ENCODE measurements around the gene OSBPL10. TPM values are rescaled to one million over a fixed set of nuclear protein-coding genes. Genes with fewer than 3 reads are reported as not detected.

Gene OSBPL10
- total RNA-seq, 2 donors from 2014 or later, result 0.17 to 2.9 TPM

- no peak overlapping the region for H3K4me3 Mint-ChIP-seq
- no peaks in the 10 kb centered on the region for H3K9me3 Mint-ChIP-seq
- no peak overlapping the region for H3K27ac Mint-ChIP-seq
- H3K27me3 Mint-ChIP-seq, result peaks cover 20 to 33% of the 10 kb centered on the region in 2 donors
- ATAC-seq (no peak), DNase-seq (ENCODE audit: low spot score) (no peak)
- no peaks in the 10 kb centered on the region for H3K36me3 Mint-ChIP-seq
- no peaks in the 10 kb centered on the region for H3K4me1 Mint-ChIP-seq (ENCODE audit: low read depth in 2 of 2)
These were observed 85.6 kb downstream of the OSBPL10 start for GRCh38 chr3:31895471-31895870.

- Mint-ChIP-seq H3K27me3 (peaks cover 21 to 40% of the 10 kb centered on the region in 2 donors), H3K4me1 (ENCODE audit: low read depth in 2 of 2) (no peaks in the 10 kb centered on the region), H3K4me3 (no peak overlapping the region), H3K27ac (no peak overlapping the region), H3K36me3 (no peaks in the 10 kb centered on the region), H3K9me3 (no peaks in the 10 kb centered on the region)
- ATAC-seq (peak in 1 of 2 donors; percentile 48), DNase-seq (ENCODE audit: low spot score) (no peak)
These were observed 88.0 kb downstream of the OSBPL10 start for GRCh38 chr3:31892916-31893573.

- DNase-seq (ENCODE audit: low spot score) (no peak), ATAC-seq (peak in 1 of 2 donors; percentile 45)
- H3K4me3 Mint-ChIP-seq, result no peak overlapping the region
- H3K27me3 Mint-ChIP-seq, result peaks cover 21 to 40% of the 10 kb centered on the region in 2 donors
- H3K27ac Mint-ChIP-seq, result no peak overlapping the region
- no peaks in the 10 kb centered on the region for H3K4me1 Mint-ChIP-seq (ENCODE audit: low read depth in 2 of 2)
- no peaks in the 10 kb centered on the region for H3K9me3 Mint-ChIP-seq
- no peaks in the 10 kb centered on the region for H3K36me3 Mint-ChIP-seq
These were observed 88.6 kb downstream of the OSBPL10 start for GRCh38 chr3:31892500-31892899.

- Mint-ChIP-seq H3K27me3 (peaks cover 22 to 40% of the 10 kb centered on the region in 2 donors), H3K36me3 (no peaks in the 10 kb centered on the region), H3K9me3 (no peaks in the 10 kb centered on the region), H3K27ac (no peak overlapping the region), H3K4me1 (ENCODE audit: low read depth in 2 of 2) (no peaks in the 10 kb centered on the region), H3K4me3 (no peak overlapping the region)
- DNase-seq (ENCODE audit: low spot score) (no peak), ATAC-seq (no peak)
These were observed 89.1 kb downstream of the OSBPL10 start for GRCh38 chr3:31891876-31892455.

GRCh38 chr3:31890742-31891469, 90.2 kb downstream of the OSBPL10 start:
- H3K9me3 Mint-ChIP-seq, result no peaks in the 10 kb centered on the region
- ATAC-seq (no peak), DNase-seq (ENCODE audit: low spot score) (no peak)
- peaks cover 20 to 37% of the 10 kb centered on the region in 2 donors for H3K27me3 Mint-ChIP-seq
- no peak overlapping the region for H3K27ac Mint-ChIP-seq
- H3K36me3 Mint-ChIP-seq, result no peaks in the 10 kb centered on the region
- H3K4me3 Mint-ChIP-seq, result no peak overlapping the region
- H3K4me1 Mint-ChIP-seq (ENCODE audit: low read depth in 2 of 2), result no peaks in the 10 kb centered on the region

- Mint-ChIP-seq H3K4me3 (no peak overlapping the region), H3K36me3 (no peaks in the 10 kb centered on the region), H3K9me3 (no peaks in the 10 kb centered on the region), H3K4me1 (ENCODE audit: low read depth in 2 of 2) (no peaks in the 10 kb centered on the region), H3K27ac (no peak overlapping the region), H3K27me3 (peaks cover 18 to 37% of the 10 kb centered on the region in 2 donors)
- DNase-seq (ENCODE audit: low spot score), result no peak
- no peak for ATAC-seq
These were observed 91.1 kb downstream of the OSBPL10 start for GRCh38 chr3:31890007-31890406.

- no peak overlapping the region for H3K4me3 Mint-ChIP-seq
These were observed 95.8 kb downstream of the OSBPL10 start for GRCh38 chr3:31885235-31885634.

GRCh38 chr3:31884251-31884650, 96.8 kb downstream of the OSBPL10 start:
- Mint-ChIP-seq H3K27ac (no peak overlapping the region), H3K27me3 (peaks cover 15 to 22% of the 10 kb centered on the region in 2 donors), H3K36me3 (no peaks in the 10 kb centered on the region), H3K4me1 (ENCODE audit: low read depth in 2 of 2) (no peaks in the 10 kb centered on the region), H3K4me3 (no peak overlapping the region), H3K9me3 (no peaks in the 10 kb centered on the region)
- DNase-seq (ENCODE audit: low spot score), result no peak
- ATAC-seq, result no peak

More at GRCh38 chr3:31885235-31885634, 95.8 kb downstream of the OSBPL10 start:
- H3K27ac Mint-ChIP-seq, result no peak overlapping the region
- ATAC-seq (peak in 1 of 2 donors; percentile 38), DNase-seq (ENCODE audit: low spot score) (no peak)
- H3K9me3 Mint-ChIP-seq, result no peaks in the 10 kb centered on the region
- H3K4me1 Mint-ChIP-seq (ENCODE audit: low read depth in 2 of 2), result no peaks in the 10 kb centered on the region
- H3K36me3 Mint-ChIP-seq, result no peaks in the 10 kb centered on the region
- H3K27me3 Mint-ChIP-seq, result peaks cover 17 to 24% of the 10 kb centered on the region in 2 donors

- Mint-ChIP-seq H3K4me1 (ENCODE audit: low read depth in 2 of 2) (no peaks in the 10 kb centered on the region), H3K27ac (no peak overlapping the region), H3K9me3 (no peaks in the 10 kb centered on the region), H3K4me3 (no peak overlapping the region), H3K27me3 (peaks cover 12 to 17% of the 10 kb centered on the region in 2 donors), H3K36me3 (no peaks in the 10 kb centered on the region)
- DNase-seq (ENCODE audit: low spot score), result no peak
- ATAC-seq, result no peak
These were observed 98.2 kb downstream of the OSBPL10 start for GRCh38 chr3:31882895-31883294.

GRCh38 chr3:31882431-31882830, 98.6 kb downstream of the OSBPL10 start:
- Mint-ChIP-seq H3K4me1 (ENCODE audit: low read depth in 2 of 2) (no peaks in the 10 kb centered on the region), H3K27me3 (peaks cover 12 to 17% of the 10 kb centered on the region in 2 donors), H3K27ac (no peak overlapping the region), H3K4me3 (no peak overlapping the region), H3K9me3 (no peaks in the 10 kb centered on the region), H3K36me3 (no peaks in the 10 kb centered on the region)
- DNase-seq (ENCODE audit: low spot score) (no peak), ATAC-seq (no peak)

GRCh38 chr3:31880482-31881078, 100.5 kb downstream of the OSBPL10 start:
- Mint-ChIP-seq H3K4me3 (no peak overlapping the region), H3K9me3 (no peaks in the 10 kb centered on the region), H3K36me3 (no peaks in the 10 kb centered on the region), H3K27me3 (peaks cover 8 to 11% of the 10 kb centered on the region in 2 donors), H3K27ac (no peak overlapping the region), H3K4me1 (ENCODE audit: low read depth in 2 of 2) (no peaks in the 10 kb centered on the region)
- no peak for DNase-seq (ENCODE audit: low spot score)
- ATAC-seq, result peak in 1 of 2 donors; percentile 27

- ATAC-seq (peak in 1 of 2 donors; percentile 9), DNase-seq (ENCODE audit: low spot score) (no peak)
- peaks cover 8 to 11% of the 10 kb centered on the region in 2 donors for H3K27me3 Mint-ChIP-seq
- no peaks in the 10 kb centered on the region for H3K9me3 Mint-ChIP-seq
- no peak overlapping the region for H3K4me3 Mint-ChIP-seq
- no peaks in the 10 kb centered on the region for H3K36me3 Mint-ChIP-seq
- no peaks in the 10 kb centered on the region for H3K4me1 Mint-ChIP-seq (ENCODE audit: low read depth in 2 of 2)
- no peak overlapping the region for H3K27ac Mint-ChIP-seq
These were observed 101.0 kb downstream of the OSBPL10 start for GRCh38 chr3:31880020-31880419.

GRCh38 chr3:31879365-31879764, 101.7 kb downstream of the OSBPL10 start:
- no peaks in the 10 kb centered on the region for H3K36me3 Mint-ChIP-seq
- peaks cover 8 to 16% of the 10 kb centered on the region in 2 donors for H3K27me3 Mint-ChIP-seq
- ATAC-seq (no peak), DNase-seq (ENCODE audit: low spot score) (no peak)
- no peak overlapping the region for H3K4me3 Mint-ChIP-seq
- no peaks in the 10 kb centered on the region for H3K9me3 Mint-ChIP-seq
- H3K4me1 Mint-ChIP-seq (ENCODE audit: low read depth in 2 of 2), result no peaks in the 10 kb centered on the region
- no peak overlapping the region for H3K27ac Mint-ChIP-seq

All from natural killer cell treated with Interleukin-12 subunit alpha and Interleukin-12 subunit beta and Interleukin-15 and Interleukin-18, amount 100 ng/mL, for 72 hours (primary cell).